Gastrocnemius medialis (tissue), 4 donors: ENCODE results near the gene BEND4. TPM values are rescaled to one million over a fixed set of nuclear protein-coding genes. Genes with fewer than 3 reads are reported as not detected.

Experiments
- ATAC-seq, 2 donors: fragments of 150-250 bp; one replicate each; pipeline ENCODE4 v1.9.1; 2016
- DNase-seq, 2 donors: peaks; one replicate each; pipeline ENCODE4 v3.0.0-alpha.2; 2019
- H3K27ac ChIP-seq, 4 donors: fragments of 200-600 bp; sonication (generic); 1 replicate in 1 of 4; 2 replicates in 3 of 4; pipeline ENCODE4 v1.5.1; 2016 to 2018; ENCODE audit warnings: mild to moderate bottlenecking in 2 of 4, moderate library complexity in 1 of 4
- H3K27me3 ChIP-seq, 3 donors: fragments of 200-600 bp; sonication (generic) in 2 of 3; 1 replicate in 1 of 3; 2 replicates in 2 of 3; pipeline versions ENCODE4 v1.5.1 to v1.6.0; 2016 to 2019; ENCODE audit warnings: mild to moderate bottlenecking in 1 of 3, moderate library complexity in 1 of 3
- H3K36me3 ChIP-seq, 2 donors: fragments of 200-600 bp; sonication (generic) in 1 of 2; one replicate each; pipeline ENCODE4 v1.5.1; 2017 to 2018
- H3K4me1 ChIP-seq, 2 donors: fragments of 200-600 bp; sonication (generic) in 1 of 2; one replicate each; pipeline ENCODE4 v1.5.1; 2016 to 2017; ENCODE audit warnings: mild to moderate bottlenecking in 2 of 2
- H3K4me3 ChIP-seq, 4 donors: fragments of 200-600 bp; sonication (generic) in 3 of 4; 1 replicate in 1 of 4; 2 replicates in 3 of 4; pipeline ENCODE4 v1.5.1; 2016 to 2019; ENCODE audit warnings: mild to moderate bottlenecking in 2 of 4
- H3K9me3 ChIP-seq, 3 donors: fragments of 200-600 bp; sonication (generic) in 2 of 3; 1 replicate in 1 of 3; 2 replicates in 2 of 3; pipeline ENCODE4 v1.5.1; 2016 to 2019
- CTCF ChIP-seq, 5 experiments: fragments of 450-650 bp in 3 of 5; fragments of 200-600 bp in 2 of 5; sonication (generic) in 2 of 5; IDR thresholded peaks in 4 of 5; conservative IDR thresholded peaks in 1 of 5; 1 replicate in 4 of 5; 2 replicates in 1 of 5; pipeline ENCODE4 v1.5.1; 2016 to 2019; ENCODE audit warnings: antibody characterized with exemption in 5 of 5, mild to moderate bottlenecking in 3 of 5, moderate library complexity in 3 of 5
- POLR2A ChIP-seq, 2 donors: fragments of 450-650 bp; IDR thresholded peaks; one replicate each; pipeline ENCODE4 v1.6.1; 2017; ENCODE audit warnings: antibody characterized with exemption in 2 of 2, mild to moderate bottlenecking in 2 of 2, moderate library complexity in 2 of 2
- in situ Hi-C, 4 donors: fragments of 200-750 bp; cut with MboI; loops; one replicate each; pipeline versions ENCODE4 v1.15.0 to v1.8.0; 2017; ENCODE audit warnings: low sequenced_read_pairs in 4 of 4
- intact Hi-C: fragments of 100-400 bp; cut with DNase I; formaldehyde crosslinking; loops from one replicate; pipeline ENCODE4 v1.15.1; 2023; ENCODE audit warnings: low total_unique reads
- total RNA-seq, 4 donors: library from RNA; depleted of rRNA; stranded (reverse); fragments of >200 nt; gene quantifications; one replicate each; pipeline versions ENCODE4 v1.1.0 to v1.2.3, GENCODE V29; 2016

Gene BEND4
- total RNA-seq, 4 donors from 2014 or later, result not detected

DNA sequence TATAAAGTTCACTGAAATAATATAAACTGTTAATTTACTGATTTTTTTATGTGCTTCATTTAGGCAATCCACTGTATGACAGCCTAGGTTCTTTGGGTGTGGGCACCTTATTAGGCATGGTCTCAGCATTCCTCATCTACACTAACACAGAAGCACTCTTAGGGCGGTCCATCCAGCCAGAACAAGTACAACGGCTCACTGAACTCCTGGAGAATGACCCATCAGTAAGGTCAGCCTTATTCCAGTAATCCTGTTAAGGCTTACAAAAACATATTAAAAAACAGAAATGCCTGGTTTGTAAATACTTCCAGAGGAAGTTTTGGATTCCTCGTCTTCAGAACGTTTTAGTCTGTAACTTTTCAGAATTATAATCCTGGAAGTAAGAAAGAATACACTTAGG is 82.0 kb downstream of the BEND4 start:
- in situ Hi-C loops, result no loop called here
- Histone ChIP-seq H3K36me3 (peaks cover 0 to 20% of the 10 kb centered on the region in 2 donors), H3K27ac (no peak overlapping the region), H3K4me1 (no peaks in the 10 kb centered on the region), H3K9me3 (no peaks in the 10 kb centered on the region), H3K27me3 (no peaks in the 10 kb centered on the region), H3K4me3 (no peak overlapping the region)
- TF ChIP-seq CTCF (IDR thresholded peaks at IDR 0.05 in 4 of 5, conservative IDR thresholded peaks at IDR 0.05 in 1 of 5), result no peak
- intact Hi-C loops, result no loop called here
- DNase-seq, result no peak
- no peak for ATAC-seq

- intact Hi-C loops (no loop called here), in situ Hi-C loops (no loop called here)
- Histone ChIP-seq H3K9me3 (no peaks in the 10 kb centered on the region), H3K27me3 (no peaks in the 10 kb centered on the region), H3K36me3 (peaks cover 0 to 41% of the 10 kb centered on the region in 2 donors), H3K27ac (no peak overlapping the region), H3K4me1 (no peaks in the 10 kb centered on the region), H3K4me3 (no peak overlapping the region)
- DNase-seq, result no peak
- TF ChIP-seq CTCF (IDR thresholded peaks at IDR 0.05 in 4 of 5, conservative IDR thresholded peaks at IDR 0.05 in 1 of 5) (no peak), POLR2A (IDR thresholded peaks at IDR 0.05) (no peak)
- no peak for ATAC-seq
These were observed 85.2 kb downstream of the BEND4 start for GRCh38 chr4:42067264-42067663.

DNA sequence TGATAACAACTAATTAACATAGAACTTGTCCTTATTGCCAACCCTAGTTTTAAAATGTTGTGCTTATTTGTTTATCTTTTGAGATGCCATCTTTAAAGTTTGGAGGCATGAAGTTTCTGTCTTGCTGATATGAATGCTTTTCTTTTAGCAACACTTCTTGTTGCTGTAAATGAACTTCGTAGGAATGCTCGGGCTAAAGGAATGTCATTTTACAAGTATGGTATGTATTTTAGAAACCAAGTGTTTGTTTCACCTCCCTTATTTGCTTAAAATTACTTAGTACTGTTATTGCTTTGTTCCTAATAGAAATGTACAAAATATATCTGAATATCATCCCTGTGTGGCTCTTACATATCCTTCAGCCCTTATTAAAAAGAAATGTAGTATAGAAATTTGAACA is 86.1 kb downstream of the BEND4 start:
- H3K27me3 ChIP-seq, result no peaks in the 10 kb centered on the region
- ATAC-seq (no peak), DNase-seq (no peak)
- TF ChIP-seq POLR2A (IDR thresholded peaks at IDR 0.05), result no peak
- TF ChIP-seq CTCF (IDR thresholded peaks at IDR 0.05 in 4 of 5, conservative IDR thresholded peaks at IDR 0.05 in 1 of 5), result no peak
- H3K27ac ChIP-seq, result no peak overlapping the region
- H3K4me3 ChIP-seq, result no peak overlapping the region
- H3K4me1 ChIP-seq, result no peaks in the 10 kb centered on the region
- in situ Hi-C loops, result no loop called here
- intact Hi-C loops, result no loop called here
- H3K9me3 ChIP-seq, result no peaks in the 10 kb centered on the region
- peaks cover 0 to 41% of the 10 kb centered on the region in 2 donors for H3K36me3 ChIP-seq

Other genes starting within 250 kb of the BEND4 start
- gene TMEM33, start 217.2 kb downstream of the BEND4 start, total RNA-seq, result 10 to 100 TPM; 20.6 to 29.3 (median 26.4) TPM
- gene DCAF4L1, start 170.9 kb downstream of the BEND4 start, total RNA-seq, result 1 to 10 TPM in 2 of 4 donors, under 1 TPM in 2; 0.20 to 1.7 (median 0.70) TPM
- 10 to 100 TPM; 24.5 to 35.6 (median 27.3) TPM for gene SLC30A9, start 162.1 kb downstream of the BEND4 start, total RNA-seq
- gene SHISA3, start 244.8 kb upstream of the BEND4 start, total RNA-seq, result 1 to 10 TPM in 3 of 4 donors, under 1 TPM in 1; 0.31 to 2.1 (median 1.2) TPM